SW 1271 (cell line): ENCODE results near the gene A4GALT.
A peak's percentile ranks its signal among the peaks of the same experiment; 100 is the strongest.
"Not testable (repeated sequence)": the region's sequence is repeated elsewhere in the genome, so short reads cannot be mapped to it uniquely, and the experiment has no call there.

Experiments used
- DNase-seq, 2 experiments: peaks; one replicate each; lab custom pipeline; 2025; lab: John Stamatoyannopoulos, UW

Gene A4GALT, protein sequence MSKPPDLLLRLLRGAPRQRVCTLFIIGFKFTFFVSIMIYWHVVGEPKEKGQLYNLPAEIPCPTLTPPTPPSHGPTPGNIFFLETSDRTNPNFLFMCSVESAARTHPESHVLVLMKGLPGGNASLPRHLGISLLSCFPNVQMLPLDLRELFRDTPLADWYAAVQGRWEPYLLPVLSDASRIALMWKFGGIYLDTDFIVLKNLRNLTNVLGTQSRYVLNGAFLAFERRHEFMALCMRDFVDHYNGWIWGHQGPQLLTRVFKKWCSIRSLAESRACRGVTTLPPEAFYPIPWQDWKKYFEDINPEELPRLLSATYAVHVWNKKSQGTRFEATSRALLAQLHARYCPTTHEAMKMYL

GRCh38 chr22:42720263-42721044 is at the start of gene A4GALT:
Gene A4GALT (minus strand): TSS chr22:42720870. CDS start chr22:42693951, 26,919 bp downstream.
- DNase-seq: no peak

DNA sequence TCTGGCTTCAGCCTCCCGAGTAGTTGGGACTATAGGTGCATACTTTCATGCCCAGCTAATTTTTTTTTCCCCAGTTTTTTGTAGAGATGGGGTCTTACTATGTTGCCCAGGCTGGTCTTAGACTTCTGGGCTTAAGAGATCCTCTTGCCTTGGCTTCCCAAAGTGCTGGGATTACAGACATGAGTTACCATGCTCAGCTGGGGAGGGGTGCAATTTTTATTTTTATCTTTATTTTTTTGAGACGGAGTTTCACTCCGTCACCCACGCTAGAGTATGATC is 49.7 kb upstream of the A4GALT start:
- DNase-seq: no peak

DNA sequence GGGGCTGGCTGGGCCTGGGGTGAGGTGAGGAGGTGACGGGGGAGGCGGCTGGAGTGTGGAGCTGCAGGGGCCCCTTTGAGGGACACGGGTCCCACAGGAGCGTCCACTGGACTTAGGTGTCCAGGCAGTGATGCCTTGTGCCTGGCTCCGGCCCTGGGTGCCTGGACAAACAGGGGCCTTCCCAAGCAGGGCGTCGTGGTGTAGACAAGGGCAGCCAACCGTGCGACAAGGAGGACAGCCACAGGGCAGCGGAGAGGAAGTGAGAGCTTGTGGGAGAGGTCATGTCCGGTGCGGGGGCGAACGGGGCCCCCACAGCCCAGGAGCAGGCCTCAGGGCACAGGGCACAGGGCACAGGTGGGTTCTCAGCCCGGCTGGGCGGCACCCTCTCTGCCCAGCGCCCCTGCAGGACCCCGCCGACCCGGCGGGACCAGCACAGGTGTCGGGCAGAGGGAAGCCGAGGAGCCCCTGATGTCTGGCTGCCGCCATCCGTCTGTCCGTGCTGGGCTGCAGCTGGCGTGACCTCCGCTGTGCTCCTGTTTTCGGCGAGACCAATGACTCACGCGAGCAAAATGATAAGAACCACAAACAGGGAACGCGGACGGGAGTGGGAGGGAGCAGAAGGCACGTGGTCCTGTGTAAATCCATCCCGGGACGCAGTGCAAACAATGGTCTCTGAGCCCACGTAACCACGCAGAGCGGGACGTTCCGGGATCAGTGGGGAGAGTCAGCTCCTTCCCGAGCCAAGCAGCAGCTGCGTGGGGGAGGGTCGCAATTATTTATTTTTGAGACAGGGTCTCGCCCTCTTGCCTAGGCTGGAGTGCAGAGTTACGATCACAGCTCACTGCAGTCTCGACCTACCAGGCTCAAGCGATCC is 49.1 kb upstream of the A4GALT start:
- no peak for DNase-seq

DNA sequence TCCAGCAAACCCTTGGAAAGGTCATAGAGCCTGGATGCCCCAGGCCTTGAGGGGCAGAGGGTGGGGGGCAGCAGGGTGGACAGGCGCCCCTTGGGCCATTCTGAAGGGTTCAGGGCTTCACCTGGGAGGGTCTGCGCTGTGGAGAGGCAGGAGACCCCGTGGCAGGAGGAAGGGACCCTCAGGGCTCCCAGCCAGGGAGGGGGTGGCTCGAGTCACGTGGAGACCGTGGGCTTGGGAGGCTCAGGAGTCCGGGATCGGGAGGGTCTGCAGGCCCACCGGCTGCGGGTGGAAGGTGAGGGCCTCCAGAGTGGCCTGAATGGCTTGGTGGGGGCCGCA is 48.5 kb upstream of the A4GALT start:
- no peak for DNase-seq

DNA sequence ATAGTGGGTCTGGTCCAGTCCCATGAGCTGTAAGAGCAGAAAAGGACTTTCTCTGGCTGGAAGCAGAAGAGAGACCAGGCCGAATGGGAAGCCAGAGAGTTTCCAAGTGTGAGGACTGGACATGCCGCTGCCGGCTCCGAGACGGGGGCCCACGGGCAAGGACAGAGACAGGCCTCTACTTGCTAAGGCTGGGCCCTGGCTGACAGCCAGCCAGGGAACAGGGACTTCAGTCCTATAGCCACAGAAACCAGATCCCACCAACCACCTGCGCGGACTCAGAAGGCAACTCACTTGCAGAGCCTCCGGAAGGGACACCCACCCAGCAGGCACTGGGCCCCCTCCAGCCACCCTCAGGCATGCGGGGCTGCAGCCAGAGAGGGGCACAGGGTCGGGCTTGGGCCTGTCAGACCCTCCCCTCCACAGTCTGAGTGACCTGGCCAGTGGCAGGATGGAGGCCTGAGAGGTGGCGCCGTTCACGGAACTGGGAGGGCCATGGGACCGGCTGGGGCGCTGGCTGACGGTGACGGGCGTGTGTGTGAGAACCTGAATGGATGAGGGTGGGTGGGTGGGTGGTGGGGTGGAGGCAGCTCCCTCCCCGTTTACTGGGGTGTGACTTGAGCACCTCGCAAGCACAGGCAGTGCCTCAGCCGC is 47.8 kb upstream of the A4GALT start:
- no peak for DNase-seq

DNA sequence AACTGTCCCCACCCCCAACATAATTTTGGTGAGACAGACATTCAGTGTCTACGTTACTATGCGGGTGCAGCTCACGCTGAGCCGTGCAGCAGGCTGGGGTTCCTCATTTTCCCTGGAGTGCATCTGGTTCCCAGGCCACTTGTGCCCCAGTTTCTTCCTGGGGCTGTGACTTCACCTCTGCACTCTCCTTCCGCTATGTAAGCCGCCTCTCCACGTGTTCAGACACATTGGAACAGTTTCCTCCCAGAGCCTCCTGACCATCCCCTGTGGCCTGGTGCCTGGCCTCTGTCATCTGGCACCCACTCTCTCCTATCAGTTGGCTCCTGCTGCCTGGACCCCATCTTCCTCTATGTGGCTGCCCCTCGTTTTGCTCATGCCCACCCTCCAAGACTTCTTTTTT is 46.2 kb upstream of the A4GALT start:
- DNase-seq: no peak

DNA sequence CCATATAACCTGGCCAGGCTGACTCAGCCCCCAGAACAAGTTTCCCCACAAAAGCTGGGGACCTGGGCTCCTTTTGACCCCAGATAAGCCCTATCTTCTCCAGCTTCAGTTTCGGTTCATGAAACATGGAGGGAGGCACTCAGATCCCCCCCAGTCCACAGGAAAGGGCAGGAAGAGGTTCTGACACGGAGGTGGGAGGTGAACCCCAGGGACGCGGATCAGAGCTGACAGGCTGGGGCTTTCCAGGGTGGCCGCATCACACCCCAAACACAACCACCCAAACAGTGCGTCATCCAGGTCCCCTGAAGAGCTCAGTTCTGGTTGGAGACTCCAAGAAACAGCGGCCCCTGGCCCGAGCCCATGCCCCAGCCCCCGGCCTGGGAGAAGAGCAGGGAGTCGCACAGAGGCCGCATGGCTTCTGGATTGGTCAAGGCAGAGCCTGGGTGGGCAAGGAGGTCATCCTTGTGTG is 44.3 kb upstream of the A4GALT start:
- no peak for DNase-seq

- no peak for DNase-seq
Measured at GRCh38 chr22:42763965-42764480, 43.4 kb upstream of the A4GALT start.

- DNase-seq: no peak
Measured at GRCh38 chr22:42760806-42761565, 40.3 kb upstream of the A4GALT start.

DNA sequence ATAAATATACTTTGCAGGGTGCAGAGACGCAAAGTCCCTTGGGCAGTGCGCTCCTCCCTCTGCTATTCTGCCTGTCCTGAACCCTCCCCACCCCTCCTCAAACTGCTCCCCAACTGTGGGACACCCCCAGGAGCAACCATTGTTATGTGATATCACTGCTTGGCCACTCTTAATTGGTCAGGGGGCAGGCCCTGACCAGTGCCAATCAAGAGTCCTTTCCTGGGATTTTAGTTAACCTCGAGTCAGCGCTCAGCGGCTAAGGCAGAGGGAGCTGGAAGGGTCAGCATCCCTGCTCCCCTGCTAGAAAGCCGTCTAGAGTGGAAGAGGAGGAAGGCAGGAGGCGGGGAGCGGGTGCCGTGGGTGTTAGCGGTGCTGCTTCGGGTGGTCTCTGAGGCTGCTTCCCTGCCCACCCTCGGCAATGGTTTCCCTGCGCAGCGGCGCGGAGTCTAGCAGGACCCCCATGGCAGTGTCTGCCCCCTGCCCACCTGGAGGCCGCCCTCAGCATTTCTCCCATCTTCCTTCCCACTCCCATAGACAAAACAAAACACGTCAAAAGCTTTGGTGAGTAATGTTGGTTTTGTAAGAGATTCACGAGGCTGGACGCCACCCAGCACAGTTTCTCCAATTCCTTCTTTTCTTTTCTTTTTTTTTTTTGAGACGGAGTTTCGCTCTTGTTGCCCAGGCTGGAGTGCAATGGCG is 38.4 kb upstream of the A4GALT start:
- DNase-seq: no peak

- DNase-seq: peak in 1 of 2 experiments; percentile 51
Measured at GRCh38 chr22:42755553-42755952, 34.9 kb upstream of the A4GALT start.

GRCh38 chr22:42755121-42755520 is 34.5 kb upstream of the A4GALT start:
- not testable (repeated sequence) for DNase-seq

- DNase-seq: no peak
Measured at GRCh38 chr22:42754658-42755057, 34.0 kb upstream of the A4GALT start.

- no peak for DNase-seq
Measured at GRCh38 chr22:42752912-42753311, 32.2 kb upstream of the A4GALT start.

DNA sequence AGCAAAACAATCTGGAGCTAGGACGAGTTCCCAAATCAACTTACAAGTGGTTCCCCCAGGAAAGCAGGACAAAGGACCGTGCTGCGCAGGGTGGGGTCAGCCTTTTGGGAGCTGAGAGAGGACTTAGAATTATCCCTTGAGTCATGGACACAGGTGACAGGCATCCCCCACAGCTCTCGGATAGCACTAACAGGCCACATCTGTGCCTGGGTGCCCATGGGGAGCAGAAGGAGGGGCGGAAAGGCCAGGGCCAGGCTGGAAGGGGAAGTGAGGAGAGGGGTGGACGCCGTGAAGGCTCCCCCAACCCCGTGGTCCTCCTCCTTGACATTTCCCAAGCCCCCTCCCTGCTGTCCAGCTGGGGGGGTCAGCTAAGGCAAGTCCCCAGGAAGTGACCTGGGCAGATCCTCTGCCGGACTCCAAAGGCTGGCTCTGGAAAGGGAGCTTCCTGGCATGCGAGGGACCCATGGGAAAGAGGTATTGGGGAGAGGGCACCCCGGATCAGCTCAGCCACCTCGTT is 31.6 kb upstream of the A4GALT start:
- no peak for DNase-seq

DNA sequence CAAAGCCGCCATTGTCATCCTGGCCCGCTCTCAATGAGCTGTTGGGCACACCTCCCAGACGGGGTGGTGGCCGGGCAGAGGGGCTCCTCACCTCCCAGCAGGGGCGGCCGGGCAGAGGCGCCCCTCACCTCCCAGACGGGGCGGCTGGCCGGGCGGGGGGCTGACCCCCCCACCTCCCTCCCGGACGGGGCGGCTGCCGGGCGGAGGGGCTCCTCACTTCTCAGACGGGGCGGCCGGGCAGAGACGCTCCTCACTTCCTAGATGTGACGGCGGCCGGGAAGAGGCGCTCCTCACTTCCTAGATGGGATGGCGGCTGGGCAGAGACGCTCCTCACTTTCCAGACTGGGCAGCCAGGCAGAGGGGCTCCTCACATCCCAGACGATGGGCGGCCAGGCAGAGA is 29.8 kb upstream of the A4GALT start:
- DNase-seq: not testable (repeated sequence)

DNA sequence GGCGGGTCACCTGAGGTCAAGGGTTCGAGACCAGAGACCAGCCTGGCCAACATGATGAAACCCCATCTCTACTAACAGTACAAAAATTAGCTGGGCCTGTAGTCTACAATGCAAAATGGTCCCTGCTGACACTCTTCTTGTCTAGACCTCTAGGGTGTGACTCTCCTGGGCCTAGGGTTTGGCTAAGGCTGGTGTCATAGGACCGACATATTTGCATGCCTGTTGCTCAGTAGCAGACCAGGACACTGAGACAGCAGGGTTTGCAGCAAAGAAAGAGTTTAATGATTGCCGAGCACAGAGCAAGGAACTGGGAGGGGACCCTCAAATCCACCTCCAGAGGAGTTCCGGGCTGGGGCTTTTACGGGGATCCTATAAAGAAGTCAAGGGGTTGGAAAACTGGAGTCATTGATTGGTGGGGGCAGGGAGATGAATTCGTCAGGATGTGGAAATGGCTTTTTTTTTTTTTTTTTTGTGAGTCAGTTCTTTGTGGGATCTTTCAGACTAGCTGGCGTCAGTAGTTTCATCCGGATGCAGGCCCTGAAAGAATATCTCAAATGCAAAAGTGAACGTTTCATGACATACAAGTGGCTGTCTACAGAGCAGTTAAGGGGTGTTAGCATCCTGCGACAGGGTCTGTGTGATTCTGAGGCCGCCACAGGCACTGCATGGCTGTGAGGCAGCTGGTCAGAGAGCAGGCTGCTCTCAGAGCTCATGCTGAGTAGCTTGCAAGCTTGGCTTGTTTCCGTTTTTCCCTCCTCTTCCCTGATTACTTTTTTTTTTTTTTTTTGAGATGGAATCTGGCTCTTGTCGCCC is 27.2 kb upstream of the A4GALT start:
- no peak for DNase-seq

GRCh38 chr22:42745118-42745517 is 24.4 kb upstream of the A4GALT start:
- no peak for DNase-seq

GRCh38 chr22:42743501-42743991 is 22.9 kb upstream of the A4GALT start:
- no peak for DNase-seq
